ENCODE measurements around the gene ZFAND3. TPM values are rescaled to one million over a fixed set of nuclear protein-coding genes. Genes with fewer than 3 reads are reported as not detected.

ZFAND3 gene
- total RNA-seq, 1 experiment from 2014 or later: 47.2 TPM

DNA sequence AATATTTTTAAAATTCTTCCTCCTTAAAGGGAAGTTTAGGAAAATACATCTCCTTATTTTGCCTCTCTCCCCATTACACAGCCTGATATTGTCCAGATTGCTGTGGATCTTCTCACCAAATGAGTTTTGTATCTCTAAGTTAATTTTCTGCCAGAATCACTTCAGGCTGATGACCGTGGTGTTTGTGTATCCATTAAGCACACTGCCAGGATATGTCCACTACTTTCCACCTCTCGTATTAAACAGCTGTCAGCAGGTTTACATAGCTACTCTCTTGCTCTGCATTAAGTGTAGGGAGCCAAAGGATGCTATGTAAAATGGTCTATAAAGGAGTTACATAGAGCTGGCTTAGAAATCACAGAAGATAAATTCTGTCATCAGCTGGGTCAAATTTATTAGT lies 201.1 kb downstream of the ZFAND3 start (continued):
- no peak for TF ChIP-seq POLR2AphosphoS5 (IDR thresholded peaks at IDR 0.05; ENCODE audit: low read depth, low read length)
- no peak for TF ChIP-seq RAD21 (IDR thresholded peaks at IDR 0.05; ENCODE audit: low read depth)
- no peak for TF ChIP-seq EZH2phosphoT487 (IDR thresholded peaks at IDR 0.05; ENCODE audit: borderline replicate concordance)
- no peak for TF ChIP-seq YY1 (IDR thresholded peaks at IDR 0.05; ENCODE audit: extremely low read depth, insufficient replicate concordance, low read depth, low read length)

DNA sequence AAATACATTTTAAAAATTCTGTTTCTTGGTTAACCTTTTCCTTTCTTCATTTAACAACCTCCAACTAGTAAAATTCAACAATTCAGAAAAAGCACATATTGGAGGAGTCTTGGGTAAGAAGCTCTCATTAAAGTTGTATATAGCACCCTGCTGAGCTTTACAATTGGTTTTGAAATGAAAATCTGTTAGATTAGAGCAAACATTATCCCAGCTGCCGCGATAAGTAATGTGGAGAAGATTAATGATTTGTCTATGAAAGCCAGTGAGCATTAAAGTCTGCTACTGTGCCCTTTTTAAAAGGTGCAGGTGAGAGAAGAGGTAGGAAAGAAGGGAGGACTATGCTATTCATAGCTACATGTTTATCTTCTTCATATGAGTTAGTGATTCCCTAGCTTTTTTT lies 201.5 kb downstream of the ZFAND3 start:
- H3K9ac ChIP-seq (ENCODE audit: low read length): no peak overlapping the region
- ATAC-seq (no peak), DNase-seq (ENCODE audit: low read depth, low spot score) (no peak)
- peaks cover 16% of the 10 kb centered on the region for H3K79me2 ChIP-seq (ENCODE audit: insufficient read depth, low read length)
- ChIA-PET POLR2A (no interaction called here), CTCF (interaction anchor here (1.0 kb wide), 1 partner anchor 317 kb away, joined by 3 read pairs; no protein-coding TSS in a partner anchor), RAD21 (ENCODE audit: low non-redundant PET in 1 of 2, low total read pairs in 2 of 2, uncharacterized antibody in 2 of 2, unreplicated experiment in 2 of 2) (no interaction called here)
- H3K36me3 ChIP-seq (ENCODE audit: control insufficient read depth in 1 of 2, insufficient read depth in 2 of 2, low read length in 2 of 2): no peaks in the 10 kb centered on the region
- H3K27me3 ChIP-seq (ENCODE audit: insufficient read depth, low read length): no peaks in the 10 kb centered on the region
- no peak overlapping the region for H3K4me3 ChIP-seq (replicated peaks in 1 of 2; ENCODE audit: low read depth in 1 of 2, low read length in 2 of 2)
- BruUV-seq (replicated peaks): no TSS peak
- H3K4me1 ChIP-seq (ENCODE audit: control insufficient read depth in 1 of 2, insufficient read depth in 2 of 2, low read length in 2 of 2): no peaks in the 10 kb centered on the region
- H3K9me3 ChIP-seq (ENCODE audit: control insufficient read depth in 1 of 2, insufficient read depth in 1 of 2, low read depth in 1 of 2, low read length in 2 of 2): peaks cover 0 to 4% of the 10 kb centered on the region in 2 experiments; a peak in 2 of 4 replicates
- no peak overlapping the region for H3K27ac ChIP-seq (ENCODE audit: low read depth, low read length)
- H3K9me2 ChIP-seq (ENCODE audit: insufficient read depth): no peaks in the 10 kb centered on the region
- no peak overlapping the region for H2AFZ ChIP-seq (ENCODE audit: low read depth, low read length, poor library complexity, severe bottlenecking)
- no peak for TF ChIP-seq RAD21 (IDR thresholded peaks at IDR 0.05; ENCODE audit: low read depth)
- TF ChIP-seq CBX3 (IDR thresholded peaks at IDR 0.05; ENCODE audit: low read depth): no peak
- no peak for TF ChIP-seq FOSL1 (IDR thresholded peaks at IDR 0.05; ENCODE audit: low read depth)
- TF ChIP-seq POLR2A (IDR thresholded peaks at IDR 0.05; ENCODE audit: borderline replicate concordance, extremely low read depth, insufficient read depth, insufficient read length): no peak
- TF ChIP-seq ELF1 (IDR thresholded peaks at IDR 0.05; ENCODE audit: borderline replicate concordance, low read depth): no peak
- TF ChIP-seq, protein P1, sequence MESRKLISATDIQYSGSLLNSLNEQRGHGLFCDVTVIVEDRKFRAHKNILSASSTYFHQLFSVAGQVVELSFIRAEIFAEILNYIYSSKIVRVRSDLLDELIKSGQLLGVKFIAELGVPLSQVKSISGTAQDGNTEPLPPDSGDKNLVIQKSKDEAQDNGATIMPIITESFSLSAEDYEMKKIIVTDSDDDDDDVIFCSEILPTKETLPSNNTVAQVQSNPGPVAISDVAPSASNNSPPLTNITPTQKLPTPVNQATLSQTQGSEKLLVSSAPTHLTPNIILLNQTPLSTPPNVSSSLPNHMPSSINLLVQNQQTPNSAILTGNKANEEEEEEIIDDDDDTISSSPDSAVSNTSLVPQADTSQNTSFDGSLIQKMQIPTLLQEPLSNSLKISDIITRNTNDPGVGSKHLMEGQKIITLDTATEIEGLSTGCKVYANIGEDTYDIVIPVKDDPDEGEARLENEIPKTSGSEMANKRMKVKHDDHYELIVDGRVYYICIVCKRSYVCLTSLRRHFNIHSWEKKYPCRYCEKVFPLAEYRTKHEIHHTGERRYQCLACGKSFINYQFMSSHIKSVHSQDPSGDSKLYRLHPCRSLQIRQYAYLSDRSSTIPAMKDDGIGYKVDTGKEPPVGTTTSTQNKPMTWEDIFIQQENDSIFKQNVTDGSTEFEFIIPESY (IDR thresholded peaks at IDR 0.05; ENCODE audit: extremely low read depth, insufficient replicate concordance, low read length): no peak
- no peak for TF ChIP-seq POLR2AphosphoS5 (IDR thresholded peaks at IDR 0.05; ENCODE audit: low read depth, low read length)
- TF ChIP-seq TCF7L2 (IDR thresholded peaks at IDR 0.05; ENCODE audit: borderline replicate concordance, extremely low read depth, insufficient read depth, insufficient read length): no peak
- TF ChIP-seq SRF (IDR thresholded peaks at IDR 0.05; ENCODE audit: low read depth): no peak
- no peak for TF ChIP-seq SP1 (IDR thresholded peaks at IDR 0.05; ENCODE audit: low read depth)
- no peak for TF ChIP-seq ZFX (IDR thresholded peaks at IDR 0.05)
- no peaks in the 10 kb centered on the region; the same call in 1 of the 2 replicates for H4K20me1 ChIP-seq (ENCODE audit: insufficient read depth)
- no peak overlapping the region for H3K4me2 ChIP-seq (ENCODE audit: low read length)
- intact Hi-C loops (cut with micrococcal nuclease): loop anchor here (10.0 kb wide), 1 partner anchor 654 kb away; no protein-coding TSS in a partner anchor
